GM12873 (cell line): ENCODE measurements around the gene WNT11.

Experiments used
- CTCF ChIP-seq: IDR thresholded peaks from 2 replicates; pipeline ENCODE4 v1.5.1; 2012; ENCODE audit warnings: low read depth, mild to moderate bottlenecking, moderate library complexity, low read length, control low read depth; ENCODE audit not compliant: insufficient read depth; ENCODE audit errors: missing control alignments

WNT11 gene

GRCh38 chr11:76185931-76186401 is 20.3 kb downstream of the WNT11 start:
- no peak for TF ChIP-seq CTCF

- no peak for TF ChIP-seq CTCF
These were observed 20.8 kb downstream of the WNT11 start for GRCh38 chr11:76185511-76185910.

GRCh38 chr11:76184551-76184993 is 21.7 kb downstream of the WNT11 start:
- TF ChIP-seq CTCF = no peak

- TF ChIP-seq CTCF = no peak
These were observed 24.9 kb downstream of the WNT11 start for GRCh38 chr11:76181371-76181770.

- no peak for TF ChIP-seq CTCF
These were observed 27.2 kb downstream of the WNT11 start for GRCh38 chr11:76179147-76179546.

- no peak for TF ChIP-seq CTCF
These were observed 29.0 kb downstream of the WNT11 start for GRCh38 chr11:76177250-76177686.

GRCh38 chr11:76176463-76176862 is 29.8 kb downstream of the WNT11 start:
- no peak for TF ChIP-seq CTCF

- TF ChIP-seq CTCF = no peak
These were observed 30.5 kb downstream of the WNT11 start for GRCh38 chr11:76175783-76176182.
